Stimulated activated CD8-positive, alpha-beta memory T cell treated with anti-CD3 and anti-CD28 coated beads, Interleukin-12 subunit alpha, Interleukin-12 subunit beta, amount 100 ng/mL, for 4 hours (primary cell): Measurements from ENCODE around the gene KIF3B.
"Not testable (repeated sequence)": the region's sequence is repeated elsewhere in the genome, so short reads cannot be mapped to it uniquely, and the experiment has no call there.

ENCODE experiments used
- DNase-seq: peaks from one replicate; pipeline ENCODE4 v3.0.0-alpha.2; 2020; ENCODE audit warnings: low read depth

Gene KIF3B

GRCh38 chr20:32277361-32278198 lies at the start of gene KIF3B:
TSS of gene KIF3B (plus strand) at chr20:32277651. CDS start at chr20:32309778, 32,127 bp downstream.
- peak; percentile 78 for DNase-seq

- DNase-seq = no peak
Observed at GRCh38 chr20:32227744-32228688, 49.4 kb upstream of the KIF3B start.

GRCh38 chr20:32229251-32229747 lies 48.2 kb upstream of the KIF3B start:
- DNase-seq = no peak

GRCh38 chr20:32230707-32231106 lies 46.7 kb upstream of the KIF3B start:
- DNase-seq = no peak

GRCh38 chr20:32231245-32231644 lies 46.2 kb upstream of the KIF3B start:
- DNase-seq = no peak

GRCh38 chr20:32231847-32232246 lies 45.6 kb upstream of the KIF3B start:
- no peak for DNase-seq

- DNase-seq = no peak
Observed at GRCh38 chr20:32232326-32232886, 45.0 kb upstream of the KIF3B start.

- DNase-seq = no peak
Observed at GRCh38 chr20:32233286-32233685, 44.2 kb upstream of the KIF3B start.

GRCh38 chr20:32234135-32234808 lies 43.2 kb upstream of the KIF3B start:
- DNase-seq = no peak

- no peak for DNase-seq
Observed at GRCh38 chr20:32235331-32236047, 42.0 kb upstream of the KIF3B start.

- DNase-seq = no peak
Observed at GRCh38 chr20:32236048-32236533, 41.4 kb upstream of the KIF3B start.

GRCh38 chr20:32236819-32237218 lies 40.6 kb upstream of the KIF3B start:
- no peak for DNase-seq

GRCh38 chr20:32237419-32237818 lies 40.0 kb upstream of the KIF3B start:
- DNase-seq = no peak

GRCh38 chr20:32238483-32239425 lies 38.7 kb upstream of the KIF3B start:
- no peak for DNase-seq

- DNase-seq = no peak
Observed at GRCh38 chr20:32240205-32240604, 37.2 kb upstream of the KIF3B start.

- DNase-seq = no peak
Observed at GRCh38 chr20:32241807-32242206, 35.6 kb upstream of the KIF3B start.

- no peak for DNase-seq
Observed at GRCh38 chr20:32244150-32244823, 33.2 kb upstream of the KIF3B start.

GRCh38 chr20:32244959-32245358 lies 32.5 kb upstream of the KIF3B start:
- no peak for DNase-seq

GRCh38 chr20:32246208-32246607 lies 31.2 kb upstream of the KIF3B start:
- DNase-seq = not testable (repeated sequence)
